Measurements from ENCODE around the gene FCHSD1. TPM values are rescaled to one million over a fixed set of nuclear protein-coding genes. Genes with fewer than 3 reads are reported as not detected.
A peak's percentile ranks its signal among the peaks of the same experiment; 100 is the strongest.

Gene FCHSD1
- total RNA-seq: 21.8 and 22.4 TPM in 2 replicates

- peak; percentile 99 for DNase-seq (ENCODE audit: insufficient read length, low spot score, missing footprints)
- Histone ChIP-seq H2AFZ (ENCODE audit: low read length) (peak within 1 kb of the TSS; percentile 93), H3K4me1 (ENCODE audit: insufficient read depth, low read length) (peaks cover 19% of the 10 kb centered on the region), H3K79me2 (ENCODE audit: insufficient read depth, low read length) (peaks cover 12% of the 10 kb centered on the region), H3K27ac (ENCODE audit: low read depth, low read length) (peak within 1 kb of the TSS; percentile 43), H3K9me3 (ENCODE audit: low read depth, low read length) (no peaks in the 10 kb centered on the region), H3K4me3 (ENCODE audit: insufficient read depth, low read length) (peak within 1 kb of the TSS; percentile 84), H4K20me1 (ENCODE audit: insufficient read depth, low read length) (peaks cover 6% of the 10 kb centered on the region), H3K36me3 (ENCODE audit: insufficient read depth, low read length) (peaks cover 25% of the 10 kb centered on the region), H3K27me3 (ENCODE audit: insufficient read depth, low read length) (no peaks in the 10 kb centered on the region), H3K4me2 (ENCODE audit: insufficient read depth, low read length) (peak within 1 kb of the TSS; percentile 95)
- TF ChIP-seq CTCF (IDR thresholded peaks at IDR 0.05; ENCODE audit: extremely low read depth, low read depth, low read length): no peak
Measured at GRCh38 chr5:141650851-141651727, at the start of gene FCHSD1. Gene FCHSD1 (minus strand): TSS chr5:141651418. CDS start chr5:141651368, 50 bp downstream.

- H3K4me1 ChIP-seq (ENCODE audit: insufficient read depth, low read length): peaks cover 26% of the 10 kb centered on the region
- no peak overlapping the region for H3K27ac ChIP-seq (ENCODE audit: low read depth, low read length)
- no peak for TF ChIP-seq CTCF (IDR thresholded peaks at IDR 0.05; ENCODE audit: extremely low read depth, low read depth, low read length)
- DNase-seq (ENCODE audit: insufficient read length, low spot score, missing footprints): peak; percentile 29
- no peak overlapping the region for H3K4me3 ChIP-seq (ENCODE audit: insufficient read depth, low read length)
- H4K20me1 ChIP-seq (ENCODE audit: insufficient read depth, low read length): no peaks in the 10 kb centered on the region
- no peaks in the 10 kb centered on the region for H3K9me3 ChIP-seq (ENCODE audit: low read depth, low read length)
- H3K4me2 ChIP-seq (ENCODE audit: insufficient read depth, low read length): no peak overlapping the region
- no peaks in the 10 kb centered on the region for H3K79me2 ChIP-seq (ENCODE audit: insufficient read depth, low read length)
- no peaks in the 10 kb centered on the region for H3K36me3 ChIP-seq (ENCODE audit: insufficient read depth, low read length)
- peaks cover 39% of the 10 kb centered on the region for H3K27me3 ChIP-seq (ENCODE audit: insufficient read depth, low read length)
- H2AFZ ChIP-seq (ENCODE audit: low read length): no peak overlapping the region
Measured at GRCh38 chr5:141697586-141697985, 46.4 kb upstream of the FCHSD1 start.

- DNase-seq (ENCODE audit: insufficient read length, low spot score, missing footprints): peak; percentile 26
- H3K27me3 ChIP-seq (ENCODE audit: insufficient read depth, low read length): peaks cover 35% of the 10 kb centered on the region
Measured at GRCh38 chr5:141696431-141696830, 45.2 kb upstream of the FCHSD1 start.

More at GRCh38 chr5:141696431-141696830, 45.2 kb upstream of the FCHSD1 start:
- Histone ChIP-seq H3K4me2 (ENCODE audit: insufficient read depth, low read length) (no peak overlapping the region), H3K79me2 (ENCODE audit: insufficient read depth, low read length) (no peaks in the 10 kb centered on the region), H2AFZ (ENCODE audit: low read length) (no peak overlapping the region), H3K36me3 (ENCODE audit: insufficient read depth, low read length) (no peaks in the 10 kb centered on the region), H3K27ac (ENCODE audit: low read depth, low read length) (no peak overlapping the region), H4K20me1 (ENCODE audit: insufficient read depth, low read length) (no peaks in the 10 kb centered on the region), H3K4me3 (ENCODE audit: insufficient read depth, low read length) (no peak overlapping the region), H3K4me1 (ENCODE audit: insufficient read depth, low read length) (peaks cover 21% of the 10 kb centered on the region), H3K9me3 (ENCODE audit: low read depth, low read length) (no peaks in the 10 kb centered on the region)
- TF ChIP-seq CTCF (IDR thresholded peaks at IDR 0.05; ENCODE audit: extremely low read depth, low read depth, low read length): no peak

Measured in osteoblast (primary cell).